Fibroblast of villous mesenchyme (primary cell): ENCODE measurements around the gene PPP1CC. TPM values are rescaled to one million over a fixed set of nuclear protein-coding genes. Genes with fewer than 3 reads are reported as not detected.

ENCODE experiments used
- DNase-seq: peaks from one replicate; pipeline ENCODE4 v3.0.0-alpha.2; 2010; ENCODE audit warnings: low read depth
- H3K4me3 ChIP-seq: 2 replicates; pipeline ENCODE4 v1.5.1; 2011; ENCODE audit warnings: low read depth, mild to moderate bottlenecking, low read length
- CTCF ChIP-seq: IDR thresholded peaks from 2 replicates; pipeline ENCODE4 v1.5.1; 2012; ENCODE audit warnings: low read depth, mild to moderate bottlenecking, low read length; ENCODE audit not compliant: insufficient read depth
- total RNA-seq: library from RNA; depleted of rRNA; stranded (reverse); fragments of >200 nt; gene quantifications from 2 replicates; pipeline ENCODE4 v1.2.3, GENCODE V29; 2012

Gene PPP1CC
- total RNA-seq, 1 donor: 139 TPM

GRCh38 chr12:110670161-110670701 is 72.5 kb downstream of the PPP1CC start:
- no peak overlapping the region for H3K4me3 ChIP-seq
- DNase-seq: no peak
- TF ChIP-seq CTCF: no peak

Other genes starting within 250 kb of the PPP1CC start
- 88.3 and 93.7 TPM in 2 replicates for gene VPS29, start 240.8 kb downstream of the PPP1CC start, total RNA-seq
- 0.64 and 1.3 TPM in 2 replicates for gene RAD9B, start 240.6 kb downstream of the PPP1CC start, total RNA-seq
- gene PPTC7, start 159.6 kb downstream of the PPP1CC start, total RNA-seq: 6.4 and 9.5 TPM in 2 replicates
- 26.4 and 28.9 TPM in 2 replicates for gene TCTN1, start 128.8 kb downstream of the PPP1CC start, total RNA-seq
- 5.6 and 5.8 TPM in 2 replicates for gene HVCN1, start 53.8 kb downstream of the PPP1CC start, total RNA-seq
- not detected in 2 replicates for gene CCDC63, start 104.1 kb upstream of the PPP1CC start, total RNA-seq
- gene MYL2, start 177.7 kb upstream of the PPP1CC start, total RNA-seq: not detected in 2 replicates